ENCODE data around the gene TP73.

GRCh38 chr1:3708791-3709190 is 56.5 kb downstream of the TP73 start:
- TF ChIP-seq CTCF (conservative IDR thresholded peaks at IDR 0.05) (no peak), EZH2 (IDR thresholded peaks at IDR 0.05; ENCODE audit: low read depth) (no peak)
